GM12875 (cell line): Measurements from ENCODE around the gene SPATA3.
A peak's percentile ranks its signal among the peaks of the same experiment; 100 is the strongest.

ENCODE experiments used
- H3K4me3 ChIP-seq: one replicate; pipeline ENCODE4 v1.5.1; 2011; ENCODE audit warnings: low read depth, low read length, control low read depth
- CTCF ChIP-seq: IDR thresholded peaks from 2 replicates; pipeline ENCODE4 v1.5.1; 2011; ENCODE audit warnings: low read depth, mild to moderate bottlenecking, control low read depth, inconsistent platforms, low read length, moderate library complexity, borderline replicate concordance; ENCODE audit not compliant: insufficient read depth

The SPATA3 gene

GRCh38 chr2:231049286-231050017 lies 53.5 kb downstream of the SPATA3 start:
- no peak overlapping the region for H3K4me3 ChIP-seq
- TF ChIP-seq CTCF = no peak

- no peak overlapping the region for H3K4me3 ChIP-seq
- TF ChIP-seq CTCF = no peak
Observed at GRCh38 chr2:231050018-231050901, 54.3 kb downstream of the SPATA3 start.

DNA sequence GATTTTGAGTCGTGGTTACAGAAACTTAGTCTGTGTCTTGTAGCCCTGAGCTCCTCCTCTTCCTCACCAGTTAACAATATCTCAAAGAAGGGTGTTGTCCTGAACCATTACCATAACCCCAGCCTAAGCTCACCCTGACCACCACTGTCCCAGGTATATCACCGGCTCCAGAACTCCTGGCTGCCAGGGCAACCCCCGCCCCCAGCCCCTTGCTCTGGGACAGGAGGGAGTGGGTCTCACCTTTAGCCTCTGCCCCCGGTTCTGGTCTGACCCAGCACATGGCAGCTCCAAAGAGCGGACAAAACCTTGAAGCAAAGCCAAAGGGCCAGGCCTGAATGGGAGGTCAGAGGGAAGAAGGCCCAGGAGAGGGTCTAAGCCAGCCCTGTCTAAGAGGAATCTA lies 55.2 kb downstream of the SPATA3 start:
- no peak overlapping the region for H3K4me3 ChIP-seq
- no peak for TF ChIP-seq CTCF

DNA sequence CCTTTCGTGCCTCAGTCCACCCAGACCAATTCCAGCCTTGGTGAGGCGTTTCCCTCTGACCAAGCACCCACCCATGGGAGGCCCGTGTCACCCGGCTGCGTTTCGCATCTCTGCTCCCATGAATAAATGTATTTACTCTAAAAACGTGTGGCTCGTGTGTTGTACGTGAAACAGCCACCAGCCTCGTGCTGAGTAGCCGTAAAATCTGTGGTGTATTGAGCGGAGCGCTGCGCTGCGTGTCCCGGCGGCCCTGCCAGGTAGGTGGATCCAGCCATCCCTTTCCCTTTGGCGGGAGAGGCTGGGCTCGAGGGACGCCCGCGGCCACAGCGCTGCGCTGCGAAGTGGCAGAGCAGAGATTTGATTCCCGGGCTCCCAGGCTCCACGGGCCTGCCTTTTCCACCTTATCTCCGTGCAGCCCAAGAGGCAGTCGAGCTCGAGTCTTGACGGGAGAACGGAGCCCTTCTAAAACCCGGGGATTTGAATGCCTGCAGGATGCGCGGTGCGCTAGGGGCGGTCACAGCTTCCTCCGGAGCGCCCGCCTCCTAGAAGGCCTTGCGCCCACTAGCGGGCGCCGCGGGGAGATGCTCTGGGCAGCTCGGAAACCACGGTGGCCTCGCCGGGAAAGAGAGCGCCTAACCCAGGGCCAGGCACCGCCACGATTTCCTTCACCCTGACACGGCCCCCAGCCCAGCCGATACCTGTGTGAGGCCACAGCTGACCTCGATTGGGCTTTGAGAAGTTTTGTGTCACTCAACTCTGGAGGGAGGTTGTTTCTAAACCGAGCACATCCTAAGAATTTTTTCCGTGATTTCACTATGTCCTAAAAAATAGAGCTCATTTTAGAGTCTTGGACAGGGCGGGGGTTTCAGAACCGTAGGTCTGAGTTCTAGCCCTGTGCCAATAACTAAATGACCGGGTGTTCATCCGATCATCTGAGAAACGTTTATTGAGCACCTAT lies 56.9 kb downstream of the SPATA3 start:
- peak; percentile 97 for TF ChIP-seq CTCF
- H3K4me3 ChIP-seq = peak overlapping the region; percentile 61

GRCh38 chr2:231053846-231054245 lies 57.9 kb downstream of the SPATA3 start:
- no peak for TF ChIP-seq CTCF
- H3K4me3 ChIP-seq = no peak overlapping the region

DNA sequence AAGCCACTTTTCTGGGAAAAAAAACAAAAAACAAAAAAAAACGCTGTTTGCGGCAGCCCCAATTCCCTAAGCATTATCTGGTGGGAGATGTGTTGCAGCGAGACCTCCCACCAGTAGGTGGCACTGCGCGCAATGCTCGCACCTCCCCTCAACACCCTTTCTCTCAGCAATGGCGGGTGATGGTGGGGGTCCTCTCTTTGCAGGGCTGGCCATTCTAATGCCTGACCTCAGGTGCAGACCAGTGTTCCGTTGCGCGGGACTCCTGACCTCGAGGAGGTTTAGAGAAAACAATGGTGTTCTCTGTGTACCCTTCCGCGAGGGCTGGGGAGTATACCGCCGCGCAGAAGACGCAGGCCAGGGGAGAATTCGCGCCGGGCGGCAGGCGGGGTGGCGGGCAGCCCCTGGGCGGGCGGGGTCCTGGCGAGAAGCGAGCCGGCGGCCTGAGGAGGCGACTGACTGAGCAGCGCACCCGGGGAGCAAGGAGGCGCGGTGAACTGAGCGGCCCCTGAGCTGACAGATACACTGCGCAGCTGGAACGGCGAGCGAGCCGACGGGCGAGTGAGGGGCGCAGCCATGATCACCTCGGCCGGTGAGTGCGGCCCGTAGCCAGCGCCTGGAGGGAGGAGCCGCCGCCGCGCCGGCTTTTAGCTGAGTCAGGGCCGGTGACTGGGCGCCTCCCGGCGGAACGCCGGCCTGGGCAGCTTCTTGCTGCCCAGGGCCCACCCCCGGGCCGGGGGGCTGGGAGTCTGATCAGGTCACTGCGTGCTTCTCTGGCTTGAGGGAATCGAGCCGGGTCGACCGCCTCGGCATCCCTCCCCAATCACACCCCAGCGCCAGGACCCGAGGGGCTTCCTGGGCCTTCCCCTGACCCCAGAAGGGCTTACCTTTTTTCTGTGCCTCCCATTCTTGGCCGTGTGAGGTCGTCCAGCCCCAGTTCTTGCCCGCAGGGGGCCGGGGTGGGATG lies 60.8 kb downstream of the SPATA3 start, which contains the start of gene PSMD1:
Gene PSMD1, plus strand, starts transcription at position 415 of the 964 bp plus-strand sequence. Its CDS starts 159 bp downstream, at position 574.
- TF ChIP-seq CTCF = peak; percentile 96
- H3K4me3 ChIP-seq = peak within 1 kb of the TSS; percentile 88
